Lung microvascular endothelial cell (primary cell): ENCODE data around the gene STAU1. TPM values are rescaled to one million over a fixed set of nuclear protein-coding genes. Genes with fewer than 3 reads are reported as not detected.
"Not testable (repeated sequence)": the region's sequence is repeated elsewhere in the genome, so short reads cannot be mapped to it uniquely, and the experiment has no call there.

Source experiments
- DNase-seq, 2 donors: peaks; one replicate each; pipeline versions ENCODE4 v3.0.0 to v3.0.0-alpha.2; 2010; ENCODE audit warnings: low read depth in 2 of 2
- total RNA-seq: library from RNA; depleted of rRNA; stranded (reverse); fragments of >200 nt; gene quantifications from 2 replicates; pipeline ENCODE4 v1.2.1, GENCODE V29; 2014

The STAU1 gene
- total RNA-seq, 1 donor from 2014 or later = 34.9 TPM

DNA sequence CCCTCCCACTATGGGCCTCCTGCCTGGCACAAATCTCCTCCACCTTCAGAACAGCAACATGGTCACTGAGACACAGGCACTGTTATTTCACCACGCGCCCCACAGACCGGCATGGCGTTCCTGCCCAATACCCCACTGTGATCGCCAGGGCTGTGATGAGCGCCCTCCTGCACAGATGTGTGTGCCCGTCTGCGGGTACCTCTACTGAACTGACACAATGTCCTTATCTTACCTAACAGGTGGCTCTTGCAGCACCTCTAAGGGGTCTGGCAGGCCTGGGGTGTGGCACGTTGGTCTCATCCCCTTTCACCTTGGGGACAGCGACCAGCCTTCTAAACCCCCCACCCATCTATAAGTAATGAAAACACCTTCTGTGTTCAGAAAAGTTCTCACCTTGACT lies 64.2 kb downstream of the STAU1 start:
- no peak for DNase-seq

DNA sequence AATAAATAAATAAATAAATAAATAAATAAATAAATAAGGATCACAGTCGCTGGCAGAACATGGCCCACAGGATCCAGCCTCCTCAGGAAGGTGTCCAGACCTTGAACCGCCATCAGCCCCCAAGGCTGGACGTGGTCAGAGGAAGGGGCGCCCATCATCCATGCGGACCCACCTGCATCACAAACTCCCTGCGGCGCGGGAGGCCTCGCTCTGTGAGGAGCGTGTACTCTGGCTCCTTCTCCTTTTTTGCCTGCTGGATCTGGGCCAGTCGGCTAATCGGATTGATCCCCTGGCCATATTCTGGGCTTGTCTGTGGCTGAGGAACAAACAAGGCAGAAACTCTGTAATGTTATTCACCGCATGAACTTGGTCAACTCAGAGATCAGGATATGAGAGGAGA lies 65.2 kb downstream of the STAU1 start:
- DNase-seq = no peak

DNA sequence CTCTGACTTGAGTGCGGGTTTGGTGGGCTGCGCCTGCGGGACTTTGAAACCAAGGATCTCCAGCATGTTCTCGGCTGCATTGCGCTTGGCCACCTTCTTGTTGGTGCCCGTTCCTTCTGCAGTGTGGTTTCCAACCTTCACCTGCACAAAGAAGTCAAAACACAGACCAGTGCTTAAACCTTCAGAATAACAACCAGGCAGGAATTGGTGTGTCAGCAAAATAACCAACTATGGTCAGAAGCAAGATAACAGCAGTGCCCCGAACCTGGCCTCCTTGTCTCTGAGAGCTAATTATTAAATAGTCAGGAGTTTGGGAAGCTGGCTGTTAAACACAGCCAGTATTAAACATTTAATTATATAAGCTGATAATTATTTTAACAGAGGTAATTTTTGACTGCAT lies 68.1 kb downstream of the STAU1 start:
- DNase-seq = no peak

DNA sequence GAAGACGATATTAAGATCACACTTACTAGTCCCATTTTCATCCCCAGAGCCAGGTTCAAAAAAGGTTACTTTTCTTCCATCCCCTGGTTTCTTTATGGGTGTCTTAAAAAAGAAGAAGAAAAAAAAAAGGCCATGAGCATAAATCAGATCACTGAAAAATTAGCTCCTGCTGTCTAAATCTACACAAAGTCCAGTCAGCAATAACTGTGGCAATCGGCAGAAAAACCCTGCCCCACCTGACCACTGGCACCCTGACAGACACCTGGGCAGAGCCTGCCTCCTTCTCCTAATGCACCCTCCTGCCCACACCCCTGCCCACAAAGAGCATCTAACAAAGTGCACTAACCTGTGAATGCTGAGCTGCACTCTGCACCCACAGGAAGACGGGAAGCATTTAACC lies 69.8 kb downstream of the STAU1 start:
- DNase-seq = no peak

DNA sequence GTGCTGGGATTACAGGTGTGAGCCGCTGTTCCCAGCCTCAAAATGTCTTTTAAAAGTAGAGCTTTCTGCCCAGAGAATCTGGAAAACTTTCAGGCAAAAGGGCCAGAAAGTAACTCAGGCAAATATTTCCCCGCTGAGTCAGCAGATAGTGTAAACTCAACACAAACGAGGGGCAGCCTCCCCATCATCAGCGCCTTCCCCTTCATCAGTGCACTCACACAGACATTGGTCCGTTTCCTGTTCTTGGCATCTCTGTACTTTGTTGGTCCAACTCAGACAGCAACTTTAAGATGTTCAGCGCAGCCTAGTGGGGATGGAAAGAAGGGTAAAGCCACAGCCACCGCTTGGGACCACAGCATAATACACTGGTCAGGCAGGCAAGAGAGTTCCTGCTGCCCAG lies 72.6 kb downstream of the STAU1 start:
- DNase-seq = no peak

DNA sequence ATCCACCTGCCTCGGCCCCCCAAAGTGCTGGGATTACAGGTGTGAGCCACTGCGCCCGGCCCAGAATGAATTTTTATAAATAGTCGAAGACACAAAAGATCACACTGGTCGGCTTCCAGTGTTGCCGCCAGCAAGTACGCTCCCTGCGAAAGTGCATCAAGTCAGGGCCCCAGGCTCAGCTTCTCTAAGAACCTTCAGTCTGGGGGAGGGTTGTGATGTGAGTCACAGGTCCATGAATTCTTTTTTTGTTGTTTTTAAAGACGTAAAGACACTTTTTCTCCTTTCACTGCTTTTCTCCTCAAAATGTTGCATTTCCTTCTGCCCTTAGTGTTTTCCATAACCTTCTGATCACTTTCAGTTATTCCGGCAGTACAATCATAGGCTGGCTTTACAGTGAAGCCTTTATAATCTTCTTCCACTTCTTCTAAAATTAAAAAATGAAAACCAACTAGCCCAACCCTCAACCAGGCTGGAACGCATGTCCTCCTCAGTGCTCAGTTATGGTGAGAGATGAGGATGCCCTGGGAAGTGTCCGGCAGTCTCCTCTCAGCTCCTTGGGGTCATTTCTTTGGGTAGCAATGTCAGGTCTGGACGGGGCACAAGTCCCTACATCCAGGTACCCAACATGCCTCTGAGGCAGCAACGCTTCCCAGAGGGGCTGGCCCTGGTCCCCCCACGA lies 75.4 kb downstream of the STAU1 start:
- no peak for DNase-seq

DNA sequence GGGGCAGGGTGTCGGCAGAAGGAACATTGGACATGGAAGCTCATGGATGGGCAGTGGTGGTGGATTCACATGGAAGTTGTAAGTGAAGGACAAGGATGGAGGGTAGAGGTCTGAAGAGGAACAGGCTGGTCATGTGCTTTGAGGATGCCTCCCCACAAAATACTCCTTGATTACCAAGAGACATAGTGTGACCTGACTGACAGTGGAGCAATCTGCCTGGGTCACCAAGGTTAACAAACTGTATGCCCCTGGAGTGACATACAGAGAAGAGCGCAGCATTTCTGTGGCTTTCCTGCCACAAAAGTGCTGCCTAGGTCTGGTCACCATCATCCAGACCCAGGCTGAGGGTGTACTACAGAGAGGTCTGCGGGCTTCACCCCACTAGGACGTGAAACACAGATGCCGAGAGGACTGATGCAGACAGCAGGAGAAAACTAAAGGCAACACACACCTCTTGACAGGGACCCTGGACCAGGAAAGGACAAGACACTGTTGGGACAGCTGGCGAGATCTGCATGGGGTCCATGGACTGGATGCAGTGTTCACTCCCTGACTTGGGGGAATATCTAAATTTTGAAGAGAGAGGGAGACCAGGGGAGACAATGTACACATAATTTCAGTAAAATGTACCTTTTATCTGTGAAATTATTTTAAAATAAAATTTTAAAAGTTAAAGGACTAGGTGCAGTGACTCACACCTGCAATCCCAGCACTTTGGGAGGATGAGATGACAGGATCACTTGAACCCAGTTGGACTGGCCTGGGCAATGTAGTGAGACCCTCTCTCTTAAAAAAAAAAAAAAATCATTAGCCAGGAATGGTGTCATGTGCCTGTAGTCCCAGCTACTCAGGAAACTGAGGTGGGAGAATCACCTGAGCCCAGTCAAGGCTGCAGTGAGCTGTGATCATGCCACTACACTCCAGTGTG lies 77.1 kb downstream of the STAU1 start:
- no peak for DNase-seq

DNA sequence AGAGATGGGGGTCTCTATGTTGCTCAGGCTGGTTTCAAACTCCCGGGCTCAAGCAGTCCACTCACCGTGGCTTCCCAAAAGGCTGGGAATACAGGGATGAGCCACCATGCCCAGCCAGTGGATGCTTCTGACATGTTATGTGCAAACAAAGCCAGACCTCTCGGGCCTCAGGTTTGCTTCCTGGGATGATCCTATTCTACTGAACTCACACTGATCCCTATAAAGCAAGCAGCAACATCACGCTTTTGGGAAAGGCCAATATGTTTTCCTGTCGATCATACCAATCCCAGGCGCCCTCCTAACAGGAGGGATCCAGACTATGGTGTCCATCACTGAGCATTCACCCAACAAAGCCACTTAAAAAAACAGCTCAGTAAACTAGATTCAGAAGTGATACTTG lies 81.8 kb downstream of the STAU1 start:
- no peak for DNase-seq

DNA sequence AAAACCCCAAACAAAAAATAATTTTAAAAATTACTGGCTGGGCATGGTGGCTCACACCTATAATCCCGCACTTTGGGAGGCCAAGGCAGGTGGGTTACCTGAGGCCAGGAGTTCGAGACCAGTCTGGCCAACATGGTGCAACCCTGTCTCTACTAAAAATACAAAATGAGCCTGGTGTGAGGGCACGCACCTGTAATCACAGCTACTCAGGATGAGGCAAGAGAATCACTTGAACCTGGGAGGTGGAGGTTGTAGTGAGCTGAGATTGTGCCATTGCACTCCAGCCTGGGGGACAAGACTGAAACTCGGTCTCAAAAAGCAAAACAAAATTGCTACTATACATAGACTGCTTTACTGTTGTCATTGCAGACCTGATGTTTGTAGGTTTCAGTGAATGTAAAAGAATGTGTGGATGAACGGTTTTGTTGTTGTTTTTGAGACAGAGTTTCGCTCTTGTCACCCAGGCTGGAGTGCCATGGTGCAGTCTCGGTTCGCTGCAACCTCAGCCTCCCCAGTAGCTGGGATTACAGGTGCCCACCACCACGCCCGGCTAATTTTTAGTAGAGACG lies 83.1 kb downstream of the STAU1 start:
- DNase-seq = not testable (repeated sequence)

DNA sequence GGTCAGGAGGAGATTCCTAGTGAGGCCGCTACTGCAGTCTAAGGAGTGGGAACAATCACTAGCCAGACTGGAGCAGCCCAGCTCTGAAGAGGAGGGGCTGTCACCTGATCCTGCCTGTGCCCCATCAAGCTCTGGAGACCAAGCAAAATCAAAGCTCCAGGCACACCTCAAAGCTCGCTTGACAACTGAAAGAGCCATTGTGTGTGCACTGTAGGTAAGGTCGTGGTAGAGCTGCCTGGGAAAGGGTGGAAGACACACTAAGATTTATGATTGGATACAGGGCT lies 83.8 kb downstream of the STAU1 start:
- no peak for DNase-seq

DNA sequence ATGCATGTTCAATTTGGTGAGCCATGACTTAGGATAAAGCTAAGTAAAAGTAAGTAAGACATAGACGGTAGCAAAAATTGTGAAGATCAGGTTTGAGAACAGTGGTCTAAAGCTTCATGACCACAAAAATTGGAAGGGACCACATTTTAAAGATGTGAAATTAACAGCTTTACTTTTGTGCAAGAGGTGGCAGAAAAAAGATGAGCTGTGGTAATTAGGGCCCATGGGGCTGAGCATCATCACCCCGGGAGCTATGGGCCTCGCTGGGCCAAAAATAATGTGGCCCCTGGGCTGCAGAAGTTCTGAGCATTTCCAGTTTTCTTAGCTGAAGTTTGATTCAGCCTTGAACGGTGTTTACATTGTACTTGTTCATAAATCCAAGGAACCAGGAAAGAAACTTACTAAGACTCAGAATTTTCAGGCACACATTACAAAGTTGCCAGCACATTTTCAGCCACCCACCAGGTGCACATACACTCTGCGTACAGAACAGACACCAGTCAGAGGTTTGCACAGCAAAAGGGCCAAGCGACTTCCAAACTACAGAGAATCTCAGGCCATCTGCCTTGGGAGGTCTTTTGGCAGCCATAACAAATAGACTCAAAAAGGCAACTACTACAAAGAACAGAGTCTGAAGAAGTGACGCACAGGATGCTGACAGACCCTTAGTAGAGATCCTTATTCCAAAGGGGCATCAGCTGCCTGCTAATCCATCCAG lies 84.3 kb downstream of the STAU1 start:
- DNase-seq = no peak

DNA sequence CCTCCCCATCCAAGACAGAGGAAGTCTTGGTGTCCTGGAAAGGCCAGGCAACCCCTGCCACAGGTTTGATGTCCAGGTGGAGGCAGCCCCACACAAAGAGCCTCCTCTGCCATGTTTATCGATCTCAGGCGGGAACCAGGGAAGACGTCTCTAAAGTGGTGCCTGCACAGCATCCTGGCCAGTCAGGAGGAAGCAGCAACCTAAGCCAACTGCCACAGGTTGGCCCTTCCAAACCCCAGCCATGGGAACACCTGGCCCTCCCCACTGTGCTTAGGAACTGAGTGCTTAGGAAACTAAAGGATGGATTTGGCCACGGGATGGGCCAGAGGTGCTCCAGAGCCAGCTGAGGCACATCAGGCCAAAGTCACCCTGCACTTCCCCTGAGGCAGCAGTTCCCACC lies 85.1 kb downstream of the STAU1 start:
- no peak for DNase-seq

DNA sequence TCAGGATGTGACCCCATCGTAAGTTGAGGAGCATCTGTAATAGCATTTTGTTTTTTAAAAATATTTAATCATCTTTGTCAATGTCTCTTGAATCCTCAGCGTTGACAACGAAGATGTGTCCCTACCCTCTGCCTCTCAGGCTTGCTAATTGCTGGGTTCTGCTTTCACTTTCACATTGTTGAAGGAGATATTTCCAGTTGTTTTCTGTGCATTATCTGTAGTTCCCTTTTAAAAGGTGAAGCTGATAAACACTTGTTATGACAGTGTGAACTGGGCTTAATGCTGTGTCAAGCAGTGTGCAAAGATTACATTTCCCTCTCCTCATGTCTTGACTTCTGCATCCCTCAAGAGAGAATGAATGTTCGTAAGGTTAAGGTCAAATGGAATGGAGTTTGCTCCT lies 87.2 kb downstream of the STAU1 start:
- peak in 1 of 2 donors; percentile 7 for DNase-seq

DNA sequence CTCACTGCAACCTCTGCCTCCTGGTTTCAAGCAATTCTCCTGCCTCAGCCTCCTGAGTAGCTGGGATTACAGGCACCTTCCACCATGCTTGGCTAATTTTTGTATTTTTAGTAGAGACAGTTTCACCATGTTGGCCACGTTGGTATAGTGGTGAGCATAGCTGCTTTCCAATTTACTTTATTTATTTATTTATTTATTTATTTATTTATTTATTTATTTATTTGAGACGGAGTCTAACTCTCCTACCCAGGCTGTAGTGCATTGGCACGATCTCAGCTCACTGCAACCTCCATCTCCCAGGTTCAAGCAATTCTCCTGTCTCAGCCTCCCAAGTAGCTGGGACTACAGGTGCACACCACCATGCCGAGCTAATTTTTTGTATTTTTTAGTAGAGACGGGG lies 87.8 kb downstream of the STAU1 start:
- not testable (repeated sequence) for DNase-seq

DNA sequence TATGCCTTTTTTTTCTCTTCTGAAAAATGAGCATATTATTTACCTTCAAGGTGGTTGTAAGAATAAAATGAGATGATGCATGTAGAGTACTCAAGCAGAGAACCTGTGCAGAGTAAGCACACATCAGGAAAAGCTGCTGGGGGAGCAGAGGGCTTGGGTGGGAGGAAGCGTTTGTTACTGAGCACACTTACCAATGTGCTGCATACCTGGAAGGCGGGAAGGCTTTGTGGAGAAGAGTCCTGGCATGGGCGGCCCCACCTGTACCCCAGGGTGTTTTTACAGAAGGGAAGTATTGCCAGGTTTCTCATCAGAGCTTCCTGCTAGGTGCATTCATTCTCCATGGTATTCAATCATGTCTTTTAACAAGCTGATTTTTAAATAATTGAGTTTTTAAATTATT lies 89.1 kb downstream of the STAU1 start:
- DNase-seq = no peak

DNA sequence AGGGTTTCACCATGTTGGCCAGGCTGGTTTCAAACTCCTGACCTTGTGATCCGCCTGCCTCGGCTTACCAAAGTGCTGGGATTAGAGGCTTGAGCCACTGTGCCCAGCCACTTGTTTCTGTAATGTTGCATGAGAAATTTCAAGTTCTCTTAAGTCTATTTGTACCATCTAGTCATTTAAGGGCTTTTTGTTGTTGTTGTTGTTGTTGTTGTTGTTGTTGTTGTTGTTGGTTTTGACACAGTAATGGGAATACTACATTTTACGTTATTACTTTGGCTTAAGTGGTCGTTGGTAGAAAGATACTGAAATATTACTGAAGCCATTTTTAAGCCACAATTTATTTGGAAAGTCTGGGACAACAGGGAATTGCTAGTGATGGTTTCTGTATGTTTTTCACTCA lies 90.0 kb downstream of the STAU1 start:
- DNase-seq = no peak

DNA sequence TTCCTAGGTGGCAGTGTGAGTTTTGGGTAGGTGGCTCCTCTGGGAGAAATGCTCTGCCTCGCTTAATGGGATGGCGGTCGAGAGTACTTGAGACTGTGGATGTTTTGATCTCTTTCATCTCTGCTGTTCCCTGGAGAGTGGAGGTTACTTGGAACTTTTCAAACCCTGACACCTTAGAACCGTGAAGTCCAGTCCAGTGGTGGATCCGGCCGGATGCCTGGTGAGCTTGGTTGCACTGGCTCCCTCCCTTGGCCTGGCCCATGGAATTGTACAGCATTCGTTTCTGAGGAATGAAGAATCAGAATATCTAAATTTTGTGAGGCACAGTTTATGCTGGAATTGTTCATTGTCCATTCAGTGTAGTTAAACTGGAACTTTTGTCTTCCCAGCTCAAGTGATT lies 91.0 kb downstream of the STAU1 start:
- DNase-seq = no peak

DNA sequence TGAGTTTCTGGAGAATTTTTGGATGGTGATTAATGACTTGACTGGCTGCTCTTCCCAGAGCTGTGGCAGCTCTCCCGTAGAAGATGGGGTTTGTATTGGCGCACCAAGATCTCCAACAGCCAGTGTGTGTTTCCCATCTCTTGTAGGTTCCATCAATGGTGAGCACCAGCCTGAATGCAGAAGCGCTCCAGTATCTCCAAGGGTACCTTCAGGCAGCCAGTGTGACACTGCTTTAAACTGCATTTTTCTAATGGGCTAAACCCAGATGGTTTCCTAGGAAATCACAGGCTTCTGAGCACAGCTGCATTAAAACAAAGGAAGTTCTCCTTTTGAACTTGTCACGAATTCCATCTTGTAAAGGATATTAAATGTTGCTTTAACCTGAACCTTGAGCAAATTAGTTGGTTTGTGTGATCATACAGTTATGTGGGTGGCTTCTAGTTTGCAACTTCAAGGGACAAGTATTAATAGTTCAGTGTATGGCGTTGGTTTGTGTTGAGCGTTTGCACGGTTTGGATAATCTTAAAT lies 91.9 kb downstream of the STAU1 start:
- DNase-seq = peak in 1 of 2 donors; percentile 62

DNA sequence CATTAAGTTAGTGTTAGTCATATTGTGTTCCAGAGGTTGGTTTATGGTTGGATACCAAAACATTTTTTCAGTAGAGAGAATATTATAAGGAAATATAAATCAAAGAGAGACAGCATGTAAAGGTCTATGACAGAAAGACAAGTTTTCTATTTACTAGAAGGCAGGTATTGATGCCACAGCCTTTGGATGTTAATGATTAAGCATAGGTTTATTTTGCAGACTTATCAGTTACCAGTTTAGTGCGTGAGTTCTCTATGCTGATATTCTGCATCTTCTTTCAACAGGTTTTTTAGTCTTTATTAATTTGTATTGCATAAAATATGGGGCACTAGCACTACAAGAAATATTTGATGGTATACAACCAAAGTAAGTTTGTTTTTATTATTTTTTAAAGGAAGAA lies 96.4 kb downstream of the STAU1 start:
- no peak for DNase-seq

DNA sequence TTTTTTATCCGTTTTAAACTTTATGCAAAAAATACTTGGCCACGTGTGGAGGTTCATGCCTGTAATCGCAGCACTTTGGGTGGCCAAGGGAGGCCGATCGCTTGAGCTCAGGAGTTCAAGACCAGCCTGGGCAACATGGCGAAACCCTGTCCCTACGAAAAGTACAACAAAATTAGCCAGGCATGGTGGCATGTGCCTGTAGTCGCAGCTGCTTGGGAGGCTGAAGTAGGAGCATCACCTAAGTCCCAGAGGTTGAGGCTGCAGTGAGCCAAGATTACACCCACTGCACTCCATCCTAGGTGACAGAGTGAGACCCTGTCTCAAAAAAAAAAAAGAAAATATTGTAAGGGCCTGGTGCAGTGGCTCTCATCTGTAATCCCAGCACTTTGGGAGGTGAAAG lies 97.0 kb downstream of the STAU1 start:
- no peak for DNase-seq

DNA sequence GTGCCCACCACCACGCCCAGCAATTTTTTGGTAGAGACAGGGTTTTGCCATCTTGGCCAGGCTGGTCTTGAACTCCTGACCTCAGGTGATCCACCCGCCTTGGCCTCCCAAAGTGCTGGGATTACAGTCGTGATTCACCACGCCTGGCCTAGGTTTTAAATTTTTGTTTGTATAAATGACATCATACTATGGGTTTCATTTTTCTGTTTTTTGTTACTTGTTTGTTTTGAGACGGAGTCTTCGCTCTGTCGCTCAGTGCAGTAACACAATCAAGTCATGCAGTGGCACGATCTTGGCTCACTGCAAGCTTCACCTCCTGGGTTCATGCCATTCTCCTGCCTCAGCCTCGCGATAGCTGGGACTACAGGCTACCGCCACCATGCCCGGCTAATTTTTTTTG lies 105.8 kb downstream of the STAU1 start:
- not testable (repeated sequence) for DNase-seq

DNA sequence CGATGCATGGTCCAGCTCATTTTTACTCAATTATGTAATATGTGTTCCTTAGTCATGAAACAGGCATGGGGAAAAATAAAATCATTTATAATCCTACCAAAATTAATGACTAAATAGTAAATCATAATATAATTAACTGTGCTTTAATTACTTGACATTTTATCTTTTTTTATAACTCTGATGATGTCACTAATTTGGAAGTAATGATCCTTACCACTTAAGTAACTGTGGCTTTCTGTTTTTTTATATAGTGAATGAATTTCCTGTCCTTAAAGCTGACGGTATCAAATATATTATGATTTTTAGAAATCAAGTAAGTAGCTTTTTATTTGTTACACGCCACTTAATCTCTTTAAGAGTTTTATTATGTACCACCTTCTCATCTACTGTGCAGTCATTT lies 109.8 kb downstream of the STAU1 start:
- no peak for DNase-seq
